GM12874 (cell line): ENCODE measurements around the gene BCO2.

ENCODE experiments used
- CTCF ChIP-seq: IDR thresholded peaks from 2 replicates; pipeline ENCODE4 v1.5.1; 2011; ENCODE audit warnings: low read depth, mild to moderate bottlenecking, control low read depth, low read length, moderate library complexity; ENCODE audit not compliant: insufficient read depth

The BCO2 gene

GRCh38 chr11:112212290-112212689 lies 37.0 kb downstream of the BCO2 start:
- no peak for TF ChIP-seq CTCF

GRCh38 chr11:112212710-112213109 lies 37.4 kb downstream of the BCO2 start:
- no peak for TF ChIP-seq CTCF

DNA sequence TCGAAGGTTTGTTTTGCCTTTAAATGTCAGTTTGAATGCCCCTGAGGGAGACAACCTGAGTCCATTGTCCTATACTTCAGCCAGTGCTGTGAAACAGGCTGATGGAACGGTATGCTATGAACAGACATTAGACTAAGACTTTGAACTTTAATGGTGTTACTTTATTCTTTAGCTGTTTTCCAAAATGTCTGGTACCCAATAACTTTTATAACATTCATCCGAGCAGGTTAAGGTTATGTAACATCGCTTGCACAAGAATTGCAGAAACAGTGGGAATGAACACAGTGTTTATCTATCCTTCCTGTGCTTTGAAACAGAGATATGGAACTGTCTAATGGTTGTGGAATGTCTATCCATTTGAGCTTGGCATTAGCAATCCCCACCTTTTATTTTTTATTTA lies 38.4 kb downstream of the BCO2 start:
- TF ChIP-seq CTCF: no peak

DNA sequence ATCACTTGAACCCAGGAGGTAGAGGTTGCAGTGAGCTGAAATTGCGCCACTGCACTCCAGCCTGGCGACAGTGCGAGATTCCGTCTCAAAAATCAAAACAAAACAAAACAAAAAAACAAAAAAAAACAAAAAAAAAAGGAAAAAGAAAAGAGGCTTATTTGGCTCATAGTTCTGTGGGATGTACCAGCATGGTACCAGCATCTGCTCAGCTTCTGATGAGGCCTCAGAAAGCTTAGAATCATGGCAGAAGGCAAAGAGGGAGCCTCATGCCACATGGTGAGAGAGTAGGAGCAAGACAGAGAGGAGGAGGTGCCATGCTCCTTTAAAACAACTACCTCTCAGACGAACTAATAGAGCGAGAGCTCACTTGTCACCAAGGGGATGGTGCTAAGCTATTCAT lies 40.3 kb downstream of the BCO2 start:
- no peak for TF ChIP-seq CTCF

- no peak for TF ChIP-seq CTCF
Measured at GRCh38 chr11:112216561-112217105, 41.3 kb downstream of the BCO2 start.

DNA sequence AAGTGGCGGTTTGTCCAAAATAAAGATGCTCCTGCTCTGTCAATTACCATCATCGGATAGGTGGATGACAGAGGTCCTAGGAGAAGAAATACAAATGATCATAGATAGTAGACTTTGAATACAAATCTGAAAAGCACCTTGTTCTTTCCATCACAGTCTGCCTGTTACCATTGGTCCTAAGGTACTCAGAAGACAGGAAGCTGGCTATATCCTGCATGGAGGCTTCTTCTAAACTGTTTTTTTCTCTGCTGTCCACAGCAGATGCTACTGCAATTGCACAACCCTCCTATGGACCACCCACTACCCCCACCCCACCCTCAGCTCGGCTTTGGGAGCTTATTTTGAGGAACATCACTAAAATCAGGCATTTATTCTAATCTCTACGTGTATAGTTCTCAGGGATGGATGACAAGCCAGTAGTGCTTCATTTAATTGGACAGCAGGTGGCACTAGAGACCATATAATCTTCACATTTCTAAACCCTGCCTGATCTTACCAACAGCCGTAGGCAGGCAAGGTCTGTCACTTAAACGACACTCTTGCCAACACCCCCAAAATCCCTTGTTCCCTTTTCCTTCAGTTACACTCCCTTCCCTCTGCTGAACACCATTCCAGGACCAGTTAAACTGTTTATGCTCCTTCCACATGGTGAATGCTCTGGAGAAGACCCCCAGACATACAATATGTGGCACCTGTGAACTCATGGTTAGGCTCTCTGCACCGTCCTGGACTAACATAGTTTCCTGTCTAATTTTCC lies 44.3 kb downstream of the BCO2 start:
- TF ChIP-seq CTCF: peak; percentile 61; the same call in 1 of the 2 replicates

- no peak for TF ChIP-seq CTCF
Measured at GRCh38 chr11:112221274-112221835, 46.0 kb downstream of the BCO2 start.
